NCI-H1694 (cell line): ENCODE results near the gene OLAH.

Source experiments
- DNase-seq: peaks from one replicate; lab custom pipeline; 2025; lab: John Stamatoyannopoulos, UW

OLAH gene

DNA sequence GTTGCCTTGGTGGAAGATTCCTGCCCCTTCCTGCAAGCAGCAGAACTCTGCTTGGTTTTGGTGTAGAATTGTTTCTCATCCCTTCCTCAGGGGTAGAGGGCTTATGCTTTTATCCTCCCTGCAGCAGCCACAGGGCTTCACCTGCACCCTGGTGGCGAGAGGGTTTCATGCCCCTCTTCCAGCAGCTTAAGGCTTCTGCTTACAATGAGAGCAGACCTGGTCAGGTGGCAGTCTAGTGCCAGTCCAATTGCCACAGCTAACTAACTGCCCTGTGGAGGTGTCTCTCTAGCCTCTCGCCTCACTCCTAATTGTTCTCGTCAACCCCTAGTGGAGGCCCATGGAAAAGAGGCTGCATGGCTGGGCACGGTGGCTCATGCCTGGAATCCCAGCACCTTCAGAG is 25.5 kb downstream of the OLAH start:
- no peak for DNase-seq

DNA sequence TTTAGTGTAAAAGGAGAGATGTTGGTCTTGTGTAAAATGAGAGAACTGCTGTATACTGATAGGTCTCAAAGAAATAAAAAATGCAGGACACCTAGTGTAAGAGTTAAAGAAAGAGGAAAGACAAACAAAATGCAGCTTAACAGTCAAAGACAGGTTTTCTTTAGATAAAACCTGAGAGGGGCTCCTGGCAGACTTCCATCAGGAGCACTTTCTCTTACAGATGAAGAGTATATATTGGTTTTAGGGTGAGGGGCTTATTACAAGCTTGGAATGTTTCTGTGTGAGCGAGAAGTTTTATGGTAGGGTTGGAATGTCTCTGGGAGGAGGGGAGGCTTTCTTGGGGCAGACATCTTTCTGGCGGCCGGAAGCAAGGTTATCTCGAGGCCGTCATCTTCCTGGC is 28.6 kb downstream of the OLAH start:
- no peak for DNase-seq

DNA sequence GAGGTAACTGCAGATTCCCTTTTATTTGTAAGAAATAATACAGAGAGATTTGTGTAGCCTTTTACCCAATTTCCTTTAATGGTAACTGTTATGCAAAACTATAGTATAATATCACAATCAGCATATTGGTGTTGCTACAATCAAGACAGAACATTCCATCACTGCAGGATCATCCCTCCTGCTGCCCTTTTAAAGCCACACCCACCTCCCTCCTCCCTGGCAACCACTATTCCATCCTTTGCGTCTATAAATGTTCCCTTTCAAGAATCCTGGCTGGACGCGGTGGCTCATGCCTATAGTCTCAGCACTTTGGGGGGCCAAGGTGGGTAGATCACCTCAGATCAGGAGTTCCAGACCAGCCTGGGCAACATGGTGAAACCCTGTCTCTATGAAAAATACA is 31.7 kb downstream of the OLAH start:
- no peak for DNase-seq

DNA sequence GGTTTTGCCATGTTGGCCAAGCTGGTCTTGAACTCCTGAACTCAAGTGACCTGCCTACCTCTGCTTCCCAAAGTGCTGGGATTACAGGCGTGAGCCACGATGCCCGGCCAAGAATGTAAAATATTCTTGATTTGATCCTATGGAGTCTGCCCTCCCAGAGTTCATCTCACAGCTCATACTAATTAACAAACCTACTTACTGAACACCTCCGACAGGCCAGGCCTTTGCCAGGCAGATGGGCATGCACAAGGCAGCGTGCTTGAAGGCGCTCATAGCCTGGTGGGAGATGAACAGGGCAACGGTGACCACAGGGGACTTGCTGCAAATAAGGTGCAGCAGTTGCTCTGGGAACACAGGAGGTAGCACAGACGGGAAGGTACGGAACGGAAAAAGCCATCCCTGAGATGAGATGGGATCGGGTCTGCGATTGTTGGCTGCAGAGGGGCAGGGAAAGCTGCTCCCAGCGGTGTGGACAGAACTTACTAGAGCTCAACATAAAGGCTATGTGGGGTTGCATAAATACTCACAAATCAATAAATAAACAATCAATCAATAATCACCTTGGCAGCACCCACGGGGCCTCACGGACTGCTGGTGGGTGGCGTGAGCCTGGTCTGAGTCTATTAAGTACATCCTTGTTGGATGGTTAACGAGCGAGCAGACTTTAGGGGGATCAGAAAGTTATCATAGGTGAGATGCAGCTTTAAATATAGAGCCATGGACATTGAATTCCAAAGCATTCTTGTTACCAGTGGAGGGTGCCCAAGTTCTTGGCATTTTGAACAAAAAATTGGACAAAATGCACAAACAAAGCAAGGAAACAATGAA is 40.1 kb downstream of the OLAH start:
- no peak for DNase-seq

DNA sequence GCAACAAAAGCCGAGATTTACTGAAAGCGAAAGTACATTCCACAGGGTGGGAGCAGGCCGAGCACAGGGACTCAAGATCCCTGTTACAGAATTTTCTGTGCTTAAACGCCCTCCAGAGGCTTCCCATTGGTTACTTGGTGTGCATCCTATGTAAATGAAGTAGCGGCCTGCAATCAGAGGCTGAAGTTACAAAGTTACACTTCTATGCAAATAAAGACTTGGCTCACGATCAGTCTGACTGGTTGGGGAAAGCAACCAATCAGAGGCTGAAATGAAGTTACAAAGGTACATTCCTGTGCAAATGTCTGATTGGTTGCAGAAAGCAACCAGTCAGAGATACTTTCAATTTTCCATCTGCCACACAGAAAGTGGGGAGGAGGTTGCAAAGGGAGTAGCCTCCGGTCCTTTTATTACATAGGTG is 40.8 kb downstream of the OLAH start:
- DNase-seq, result no peak

DNA sequence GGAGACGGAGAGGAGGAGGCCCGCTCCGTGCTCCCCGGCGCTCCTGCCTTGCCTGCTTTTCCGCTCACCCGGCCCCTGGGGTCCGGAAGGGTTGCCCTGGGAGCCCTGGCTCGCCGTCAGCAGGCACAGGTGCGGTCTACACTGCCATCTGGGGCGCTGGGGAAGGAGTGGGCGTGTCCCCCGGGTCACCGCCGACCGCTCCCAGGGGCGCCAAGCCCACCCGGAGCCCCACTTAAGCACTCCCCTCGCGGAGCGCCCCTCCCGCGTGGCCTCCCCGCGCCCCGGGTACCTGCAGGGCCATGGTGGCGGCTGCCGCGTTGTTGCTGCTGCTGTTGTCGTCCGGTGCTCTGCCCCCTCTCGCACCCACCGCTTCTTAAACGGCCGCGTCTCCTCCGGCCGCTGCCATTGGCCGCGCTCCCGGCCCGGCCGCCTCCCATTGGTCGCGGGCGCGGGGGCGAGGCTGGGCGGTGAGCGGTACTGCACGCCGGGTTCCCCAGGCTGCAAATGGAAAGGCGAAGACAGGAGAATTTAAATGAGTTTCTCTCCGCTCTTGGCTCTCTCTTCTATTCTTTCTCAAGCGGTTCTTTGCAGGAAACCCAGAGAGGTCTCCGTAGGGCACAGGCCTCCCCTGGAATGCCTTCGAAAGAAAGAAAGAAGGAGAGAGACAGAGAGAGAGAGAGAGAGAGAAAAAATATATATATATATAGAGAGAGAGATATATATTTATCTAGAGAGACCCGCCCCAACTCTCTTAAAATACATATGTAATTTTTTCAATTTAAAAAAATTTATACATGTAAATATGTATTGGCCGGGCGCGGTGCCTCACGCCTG is 44.9 kb downstream of the OLAH start, which contains the start of gene ACBD7:
ACBD7 (minus strand) TSS at position 349 of the 834 bp plus-strand sequence; CDS start at position 301, 48 bp downstream.
- DNase-seq, result no peak

DNA sequence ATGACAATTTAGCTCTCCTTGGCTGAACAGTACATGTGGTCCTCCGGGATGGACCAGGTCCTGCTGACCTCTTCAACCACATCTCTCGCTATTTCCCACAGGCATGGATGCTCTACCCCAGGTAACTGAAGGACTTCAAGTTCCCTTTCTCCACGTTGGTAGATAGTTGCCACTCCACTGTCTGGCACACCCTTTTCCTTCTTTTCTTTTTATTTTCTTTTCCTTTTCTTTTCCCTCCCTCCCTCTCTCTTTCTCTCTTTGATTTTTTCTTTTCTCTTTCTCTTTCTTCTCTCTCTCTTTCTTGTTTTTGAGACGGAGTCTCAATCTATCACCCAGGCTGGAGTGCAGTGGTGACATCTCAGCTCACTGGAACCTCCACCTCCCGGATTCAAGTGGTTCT is 47.7 kb downstream of the OLAH start:
- no peak for DNase-seq

DNA sequence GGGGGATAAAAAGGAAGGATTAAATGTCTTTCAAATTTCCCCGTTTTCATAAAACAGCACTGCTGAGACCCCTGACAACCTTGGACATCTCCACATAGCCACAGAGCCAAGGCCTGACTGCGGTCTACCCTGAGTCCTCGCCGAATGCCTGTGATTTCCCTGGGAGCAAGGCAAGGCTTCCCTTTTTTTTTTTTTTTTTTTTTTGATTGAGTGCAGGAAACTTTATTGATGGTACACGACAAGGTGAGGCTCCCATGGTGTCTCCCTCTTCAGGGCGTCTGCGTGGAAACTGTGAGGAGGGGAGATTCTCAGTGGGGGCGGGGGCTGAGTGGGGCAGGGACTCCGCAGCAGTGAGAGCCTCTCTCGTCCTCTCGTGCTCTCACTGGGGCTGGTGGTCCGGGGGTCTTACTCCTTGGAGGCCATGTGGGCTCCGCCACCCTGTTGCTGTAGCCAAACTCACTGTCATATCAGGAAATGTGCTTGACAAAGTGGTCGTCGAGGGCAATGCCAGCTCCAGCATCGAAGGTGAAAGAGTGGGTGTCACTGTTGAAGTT is 49.2 kb downstream of the OLAH start:
- no peak for DNase-seq

DNA sequence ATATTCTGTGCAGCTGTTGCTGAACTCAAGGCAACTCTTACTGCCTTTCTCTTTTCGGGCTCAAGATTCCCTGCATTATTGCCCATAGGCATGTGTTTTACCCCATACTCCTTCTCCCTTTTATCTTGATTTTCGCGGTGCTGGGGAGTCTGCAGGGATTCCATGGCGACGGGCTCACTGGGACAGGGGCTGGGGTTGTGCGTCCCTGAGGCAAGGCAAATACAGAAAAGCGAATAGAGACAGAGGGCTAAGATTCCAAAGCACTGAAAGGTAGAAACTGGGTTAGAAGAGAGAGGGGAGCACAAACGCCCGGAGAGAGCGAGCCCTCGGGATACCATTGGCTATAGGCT is 52.9 kb downstream of the OLAH start:
- no peak for DNase-seq

DNA sequence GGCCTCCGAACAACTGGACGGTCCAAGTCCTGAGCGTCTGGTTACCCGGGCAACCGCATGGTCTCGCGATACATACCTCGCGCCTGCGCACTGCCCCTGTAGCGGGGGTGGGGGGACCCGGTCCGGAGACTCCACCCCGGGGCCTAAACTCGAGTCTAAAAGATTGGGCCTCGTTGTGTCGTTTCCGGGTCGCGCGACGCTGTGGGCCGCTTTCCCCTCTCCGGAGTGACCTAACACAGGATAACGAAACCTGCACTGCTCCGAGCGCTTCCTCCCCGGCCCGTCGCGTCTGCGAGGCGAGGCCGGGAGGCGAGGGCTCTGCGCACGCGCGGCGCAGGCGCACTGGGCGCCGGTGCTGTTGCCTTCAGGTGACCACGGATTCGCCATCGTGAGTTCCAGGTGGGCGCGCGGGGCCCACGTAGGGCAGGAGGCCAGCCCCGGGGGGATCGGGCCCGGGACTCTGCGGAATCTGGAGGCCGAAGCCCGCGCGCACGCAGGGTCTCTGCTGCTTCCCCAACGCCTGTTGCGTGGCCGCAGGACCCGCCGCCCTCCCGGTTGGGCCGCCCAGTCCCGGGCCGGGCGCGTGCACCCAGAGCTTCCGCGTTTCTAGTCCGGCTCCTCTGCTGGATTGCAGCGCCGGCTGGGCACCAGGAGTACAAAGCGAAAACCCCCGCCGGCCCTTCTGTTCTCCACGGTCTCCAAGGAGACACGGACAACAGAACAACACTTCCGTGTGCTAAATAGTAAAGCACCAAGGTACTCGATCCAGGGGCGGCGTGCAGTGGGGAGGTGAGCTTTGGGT is 53.5 kb downstream of the OLAH start, which contains the start of gene RPP38:
RPP38 (plus strand) TSS at position 345 of the 802 bp plus-strand sequence. CDS start 5,960 bp downstream, outside the sequence.
- DNase-seq, result peak; percentile 73

DNA sequence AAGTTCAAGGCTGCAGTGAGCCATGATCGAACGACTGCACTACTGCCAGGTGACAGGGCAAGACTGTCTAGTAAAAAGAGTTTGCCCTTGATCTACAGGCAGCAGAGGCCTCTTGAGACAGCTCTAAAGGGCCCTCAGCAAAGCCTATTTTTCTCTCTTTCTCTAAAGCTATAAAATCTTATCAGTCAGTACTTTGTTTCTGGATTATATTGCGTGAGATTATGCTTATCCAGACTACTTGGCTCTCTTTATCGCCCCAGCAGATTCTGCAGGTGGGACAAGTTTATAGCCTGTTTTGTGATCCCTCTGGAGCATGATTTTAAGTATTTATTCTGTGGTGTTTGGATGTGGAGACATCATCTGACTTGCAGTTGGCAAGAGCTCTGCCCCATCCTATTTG is 56.1 kb downstream of the OLAH start:
- DNase-seq, result no peak

DNA sequence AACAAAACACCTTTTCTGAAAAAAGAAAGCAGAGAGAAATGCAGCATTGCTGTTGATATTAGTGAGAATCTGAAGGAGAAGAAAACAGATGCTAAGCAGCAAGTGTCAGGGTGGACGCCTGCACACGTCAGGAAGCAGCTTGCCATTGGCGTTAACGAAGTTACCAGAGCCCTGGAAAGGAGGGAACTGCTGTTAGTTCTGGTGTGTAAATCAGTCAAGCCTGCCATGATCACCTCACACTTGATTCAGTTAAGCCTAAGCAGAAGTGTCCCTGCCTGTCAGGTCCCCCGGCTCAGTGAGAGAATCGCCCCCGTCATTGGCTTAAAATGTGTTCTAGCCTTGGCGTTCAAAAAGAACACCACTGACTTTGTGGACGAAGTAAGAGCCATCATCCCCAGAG is 59.8 kb downstream of the OLAH start:
- DNase-seq, result no peak

DNA sequence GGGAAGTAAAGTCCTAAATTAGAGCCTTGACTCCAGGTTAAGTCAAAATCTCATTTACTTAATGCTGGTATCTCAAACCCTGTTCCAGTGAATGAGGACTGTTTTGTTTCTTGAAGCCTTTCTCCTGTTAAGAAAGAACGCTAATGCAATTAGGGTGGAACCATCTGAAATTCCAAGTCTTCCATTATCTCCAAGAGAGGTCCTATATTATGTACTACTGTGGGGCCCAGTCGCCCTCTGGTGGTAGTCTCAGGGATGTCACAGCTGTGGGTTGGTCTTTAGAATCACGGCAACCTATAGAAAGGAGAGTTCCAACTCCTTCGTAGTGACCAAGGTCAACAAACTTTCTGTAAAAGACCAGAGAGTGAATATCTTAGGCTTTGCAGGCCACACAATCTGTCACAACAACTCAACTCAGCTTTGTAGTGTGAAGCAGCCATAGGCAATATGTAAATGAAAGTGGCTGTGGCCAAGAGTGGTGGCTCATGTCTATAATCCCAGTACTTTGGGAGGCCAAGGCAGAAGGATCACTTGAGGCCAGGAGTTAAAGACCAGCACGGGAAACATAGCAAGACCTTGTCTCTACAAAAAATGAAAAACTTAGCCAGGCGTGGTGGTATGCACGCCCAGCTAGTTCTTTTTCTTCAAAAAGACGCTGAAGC is 62.7 kb downstream of the OLAH start:
- DNase-seq, result peak; percentile 69

DNA sequence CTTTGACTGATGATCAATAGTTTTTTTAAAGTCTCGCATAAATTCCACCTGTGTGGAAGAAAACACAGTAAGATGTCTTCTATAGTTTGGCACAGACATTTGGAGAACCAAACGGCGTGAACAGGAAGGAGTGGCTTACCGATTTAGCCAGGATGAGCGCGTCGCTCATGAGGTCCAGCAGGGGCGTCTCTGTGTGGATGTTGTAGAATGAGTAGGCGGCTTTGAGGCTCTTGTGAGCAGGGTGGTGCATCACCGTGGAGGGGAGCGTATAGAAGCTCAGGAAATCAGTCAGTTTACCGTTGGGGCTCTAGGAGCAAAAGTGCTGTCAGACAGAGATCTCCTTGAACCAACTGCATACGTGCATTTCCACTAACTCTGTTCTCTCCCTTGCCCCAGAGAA is 68.9 kb downstream of the OLAH start:
- no peak for DNase-seq

DNA sequence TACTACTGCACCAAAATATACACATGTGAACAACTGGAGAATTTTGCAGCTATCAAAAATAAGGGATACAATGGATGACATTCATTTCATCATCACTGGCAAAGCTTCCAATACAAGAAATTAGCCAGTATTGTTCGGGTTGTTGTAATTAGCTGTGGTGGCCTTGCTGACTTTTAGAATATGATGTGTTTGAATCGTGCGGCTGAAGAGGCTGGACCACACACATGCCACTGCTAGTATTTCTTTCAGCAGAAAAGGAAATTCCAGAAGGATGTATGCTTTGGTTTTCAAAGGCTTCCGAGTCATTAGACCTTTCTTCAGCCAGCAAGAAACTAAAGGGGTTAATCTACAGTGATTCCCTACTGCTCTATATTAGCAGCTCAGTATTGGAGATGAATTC is 70.0 kb downstream of the OLAH start:
- no peak for DNase-seq

DNA sequence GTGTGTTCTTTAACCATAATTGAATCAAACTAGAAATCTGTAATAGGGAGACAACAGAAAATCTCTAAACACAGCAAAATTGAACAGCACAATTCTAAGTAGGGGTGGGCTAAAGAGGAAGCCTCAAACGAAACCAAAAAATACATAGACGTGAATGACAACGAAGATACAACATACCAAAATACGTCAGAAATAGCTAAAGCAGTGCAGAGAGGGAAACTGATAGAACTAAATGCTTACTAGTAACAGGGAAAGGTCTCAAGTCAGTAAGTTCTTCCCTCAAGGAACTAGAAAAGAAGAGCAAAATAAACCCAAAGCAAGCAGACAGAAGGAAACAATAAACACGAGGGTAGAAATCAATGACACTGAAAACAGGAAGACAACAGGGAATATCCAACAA is 72.5 kb downstream of the OLAH start:
- no peak for DNase-seq

DNA sequence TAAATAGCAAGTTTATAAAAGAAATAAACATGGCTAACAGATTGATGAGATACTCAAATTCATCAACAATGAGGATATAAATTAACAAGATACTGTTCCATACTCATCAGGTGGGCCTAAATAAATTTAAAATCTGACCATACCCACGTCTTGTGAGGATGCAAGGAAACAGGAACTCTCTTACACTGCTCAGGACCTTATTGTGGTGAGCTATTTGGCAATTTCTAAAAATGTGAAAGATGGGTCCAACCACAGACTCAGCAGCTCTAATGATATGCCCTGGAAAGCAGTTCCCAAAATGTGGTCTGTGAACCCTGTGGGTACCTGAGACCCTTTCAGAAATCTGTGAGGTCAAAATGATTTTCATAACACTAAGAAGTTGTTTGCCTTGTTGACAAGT is 74.9 kb downstream of the OLAH start:
- no peak for DNase-seq

DNA sequence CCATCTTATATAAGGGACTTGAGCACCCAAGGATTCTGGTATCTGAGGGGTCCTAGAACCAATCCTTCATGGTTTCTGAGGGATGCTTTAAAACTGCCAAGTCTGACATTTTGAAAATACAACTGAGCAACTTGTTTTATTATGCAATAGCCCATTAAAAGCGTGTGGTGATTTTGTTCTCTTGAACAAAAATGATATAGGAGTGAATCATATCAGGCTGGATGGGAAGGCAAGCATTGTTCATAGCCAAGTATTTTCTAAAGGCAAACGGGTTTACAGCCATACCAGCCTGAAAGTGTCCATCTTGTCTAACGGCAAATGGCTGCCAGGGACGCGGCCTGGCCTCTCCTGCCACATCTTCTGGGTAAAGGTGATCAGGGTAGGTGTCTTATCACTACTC is 76.8 kb downstream of the OLAH start:
- DNase-seq, result no peak

DNA sequence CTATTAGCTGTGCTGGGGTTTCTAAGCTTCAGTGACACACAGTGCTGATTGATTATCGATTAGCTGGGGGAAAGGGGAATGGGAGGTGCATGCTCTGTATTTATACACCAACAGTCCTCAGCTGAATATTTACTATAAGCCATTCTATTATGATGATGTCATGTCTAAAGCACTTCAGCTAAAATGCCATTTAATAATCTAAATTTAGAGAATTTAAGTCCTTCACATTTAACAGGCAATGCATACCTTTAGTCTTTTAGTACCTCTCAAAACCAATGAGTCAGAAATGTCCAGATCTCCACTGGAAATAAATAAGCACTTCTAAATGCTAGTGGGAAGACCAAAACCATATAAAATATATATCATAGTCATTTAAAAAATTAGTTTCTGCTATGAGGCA is 78.0 kb downstream of the OLAH start:
- DNase-seq, result no peak

DNA sequence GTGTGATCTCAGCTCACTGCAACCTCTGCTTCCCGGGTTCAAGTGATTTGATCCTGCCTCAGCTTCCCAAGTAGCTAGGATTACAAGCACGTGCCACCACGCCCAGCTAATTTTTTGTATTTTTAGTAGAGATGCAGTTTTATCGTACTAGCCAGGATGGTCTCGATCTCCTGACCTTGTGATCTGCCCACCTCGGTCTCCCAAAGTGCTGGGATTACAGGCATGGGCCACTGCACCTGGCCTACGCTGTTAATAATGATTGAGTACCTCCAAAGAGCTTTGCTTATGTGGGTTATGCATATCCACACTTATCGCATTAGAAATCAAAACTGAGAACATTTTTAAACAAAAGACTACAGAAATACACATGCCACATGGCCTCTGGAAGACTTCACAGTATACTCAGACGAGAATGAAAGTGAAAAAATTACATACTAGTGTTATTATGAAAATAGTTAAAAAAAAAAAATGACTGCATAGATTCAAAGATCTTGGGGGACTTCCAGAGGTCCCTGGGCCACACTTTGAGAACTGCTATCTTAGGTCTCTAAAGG is 78.8 kb downstream of the OLAH start:
- no peak for DNase-seq
